CD14-positive monocyte (primary cell): ENCODE data around the gene DYSF. TPM values are rescaled to one million over a fixed set of nuclear protein-coding genes. Genes with fewer than 3 reads are reported as not detected.

ENCODE experiments used
- DNase-seq, 3 donors: peaks; one replicate each; pipeline ENCODE4 v3.0.0-alpha.2; 2011 to 2022
- H2AFZ ChIP-seq: 2 replicates; pipeline ENCODE4 v1.6.0; 2012; ENCODE audit warnings: mild to moderate bottlenecking, low read depth, low read length, inconsistent platforms; ENCODE audit not compliant: insufficient read depth, poor library complexity, severe bottlenecking
- H3K27ac ChIP-seq, 2 donors: 1 replicate in 1 of 2; 2 replicates in 1 of 2; pipeline ENCODE4 v1.5.1; 2012 to 2013; ENCODE audit warnings: low read length in 2 of 2, control low read depth in 1 of 2, inconsistent platforms in 1 of 2, low read depth in 1 of 2, mild to moderate bottlenecking in 1 of 2
- H3K27me3 ChIP-seq, 2 donors: one replicate each; pipeline versions ENCODE4 v1.6.0 to v1.6.1; 2011 to 2013; ENCODE audit warnings: low read length in 2 of 2; ENCODE audit not compliant: control insufficient read depth in 2 of 2, insufficient read depth in 2 of 2
- H3K36me3 ChIP-seq, 2 donors: replicated peaks in 1 of 2; 1 replicate in 1 of 2; 2 replicates in 1 of 2; pipeline versions ENCODE4 v1.5.1 to v1.6.1; 2012 to 2013; ENCODE audit warnings: low read length in 2 of 2, control low read depth in 1 of 2, inconsistent platforms in 1 of 2, mild to moderate bottlenecking in 1 of 2; ENCODE audit not compliant: insufficient read depth in 2 of 2, control insufficient read depth in 1 of 2
- H3K4me1 ChIP-seq, 2 donors: 1 replicate in 1 of 2; 2 replicates in 1 of 2; pipeline versions ENCODE4 v1.5.1 to v1.6.1; 2012 to 2013; ENCODE audit warnings: low read length in 2 of 2, control low read depth in 1 of 2, inconsistent platforms in 1 of 2, mild to moderate bottlenecking in 1 of 2, moderate library complexity in 1 of 2; ENCODE audit not compliant: insufficient read depth in 2 of 2, control insufficient read depth in 1 of 2
- H3K4me2 ChIP-seq: replicated peaks from 2 replicates; pipeline ENCODE3; 2012; ENCODE audit warnings: low read length, moderate library complexity, mild to moderate bottlenecking; ENCODE audit not compliant: poor library complexity, severe bottlenecking; ENCODE audit errors: extremely low read depth
- H3K4me3 ChIP-seq, 3 experiments: fragments of 200-600 bp in 1 of 3; sonication (generic) in 1 of 3; replicated peaks in 1 of 3; 1 replicate in 2 of 3; 2 replicates in 1 of 3; pipeline ENCODE4 v1.5.1; 2011 to 2013; ENCODE audit warnings: low read length in 3 of 3, mild to moderate bottlenecking in 3 of 3, control low read depth in 2 of 3, low read depth in 2 of 3, inconsistent platforms in 1 of 3, moderate library complexity in 1 of 3
- H3K79me2 ChIP-seq: 2 replicates; pipeline ENCODE4 v1.6.0; 2012; ENCODE audit warnings: mild to moderate bottlenecking, control low read depth, inconsistent platforms, low read length, moderate library complexity; ENCODE audit not compliant: insufficient read depth
- H3K9ac ChIP-seq: 2 replicates; pipeline ENCODE4 v1.6.0; 2017; ENCODE audit warnings: low read length, mild to moderate bottlenecking; ENCODE audit not compliant: insufficient read depth, poor library complexity, severe bottlenecking
- H3K9me3 ChIP-seq, 2 donors: replicated peaks in 1 of 2; 1 replicate in 1 of 2; 2 replicates in 1 of 2; pipeline versions ENCODE4 v1.5.1 to v1.6.1; 2012 to 2013; ENCODE audit warnings: low read length in 2 of 2, control low read depth in 1 of 2; ENCODE audit not compliant: control insufficient read depth in 1 of 2, insufficient read depth in 1 of 2
- H4K20me1 ChIP-seq: 2 replicates; pipeline ENCODE4 v1.6.0; 2012; ENCODE audit warnings: mild to moderate bottlenecking, low read length, control low read depth, moderate library complexity; ENCODE audit not compliant: insufficient read depth
- H3K27ac Mint-ChIP-seq, 7 donors: one replicate each; pipeline ENCODE4 v1.8.0; 2020; ENCODE audit warnings: mild to moderate bottlenecking in 7 of 7, mixed read lengths in 7 of 7, moderate library complexity in 6 of 7, inconsistent platforms in 2 of 7
- H3K27me3 Mint-ChIP-seq, 3 donors: one replicate each; pipeline ENCODE4 v1.8.0; 2021 to 2022; ENCODE audit warnings: low read depth in 3 of 3, mild to moderate bottlenecking in 3 of 3, mixed read lengths in 3 of 3, moderate library complexity in 3 of 3, inconsistent platforms in 1 of 3
- H3K36me3 Mint-ChIP-seq, 2 donors: one replicate each; pipeline ENCODE4 v1.8.0; 2020; ENCODE audit warnings: mixed read lengths in 2 of 2, inconsistent platforms in 1 of 2, mild to moderate bottlenecking in 1 of 2
- H3K4me1 Mint-ChIP-seq: one replicate; pipeline ENCODE4 v1.8.0; 2020; ENCODE audit warnings: mild to moderate bottlenecking, mixed read lengths
- H3K4me3 Mint-ChIP-seq, 2 donors: one replicate each; pipeline ENCODE4 v1.8.0; 2020; ENCODE audit warnings: mild to moderate bottlenecking in 2 of 2, mixed read lengths in 2 of 2, moderate library complexity in 1 of 2
- H3K9me3 Mint-ChIP-seq, 7 donors: one replicate each; pipeline ENCODE4 v1.8.0; 2020 to 2022; ENCODE audit warnings: mixed read lengths in 7 of 7, mild to moderate bottlenecking in 6 of 7, moderate library complexity in 6 of 7, inconsistent platforms in 2 of 7
- CTCF ChIP-seq: fragments of 200-600 bp; IDR thresholded peaks from one replicate; pipeline ENCODE4 v1.8.0; 2022; ENCODE audit warnings: antibody characterized with exemption, mild to moderate bottlenecking
- WGBS: methylation state at CpG from one replicate; pipeline ENCODE4 v1.1.5; 2013; ENCODE audit warnings: missing lambda C conversion rate; ENCODE audit not compliant: insufficient coverage; 5-methylcytosine and 5-hydroxymethylcytosine counted together
- intact Hi-C, 2 donors: fragments of 100-400 bp; cut with micrococcal nuclease; formaldehyde crosslinking; loops; one replicate each; pipeline versions ENCODE4 v1.15.0 to v1.15.1; 2023
- polyA plus RNA-seq, 3 donors: library from polyadenylated mRNA; depleted of rRNA in 1 of 3; unstranded in 2 of 3; stranded (reverse) in 1 of 3; fragments of 300-500 nt in 2 of 3; fragments of >200 nt in 1 of 3; fragmentation: Illumina TruSeq in 2 of 3; gene quantifications; 1 replicate in 2 of 3; 2 replicates in 1 of 3; pipeline ENCODE4 v1.2.3, GENCODE V29; 2012 to 2021

DYSF gene
- polyA plus RNA-seq, 3 donors, result 16.1 to 72.5 (median 31.2) TPM

DNA sequence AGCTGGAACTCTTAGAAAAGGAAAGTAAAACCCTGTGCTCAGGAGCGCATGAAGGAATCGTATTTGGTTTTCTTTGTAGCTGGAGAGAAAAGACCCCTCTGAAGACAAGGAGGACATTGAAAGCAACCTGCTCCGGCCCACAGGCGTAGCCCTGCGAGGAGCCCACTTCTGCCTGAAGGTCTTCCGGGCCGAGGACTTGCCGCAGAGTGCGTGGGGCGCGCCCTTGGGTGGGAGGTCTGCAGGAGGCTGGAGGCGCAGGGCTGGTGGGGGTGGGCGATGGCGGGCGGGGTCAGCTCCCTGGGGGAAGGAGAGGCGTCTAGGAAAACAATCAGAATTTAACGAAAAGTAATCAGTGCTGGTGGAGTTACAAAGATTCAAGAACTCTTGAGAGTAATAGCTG lies 72.8 kb downstream of the DYSF start:
- Mint-ChIP-seq H3K27ac (no peak overlapping the region), H3K9me3 (no peaks in the 10 kb centered on the region), H3K4me1 (no peaks in the 10 kb centered on the region), H3K36me3 (peaks cover 86 to 98% of the 10 kb centered on the region in 2 donors), H3K4me3 (no peak overlapping the region), H3K27me3 (peaks cover 2 to 4% (median 4%) of the 10 kb centered on the region in 3 donors)
- H3K9me3 ChIP-seq, result no peaks in the 10 kb centered on the region
- peaks cover 71 to 100% of the 10 kb centered on the region in 2 donors for H3K36me3 ChIP-seq
- WGBS, result 100% methylated on average over 13 of the region's 17 CpGs
- no peak overlapping the region for H3K4me3 ChIP-seq
- no peak overlapping the region for H3K27ac ChIP-seq
- H4K20me1 ChIP-seq, result peaks cover 54% of the 10 kb centered on the region
- no peak for DNase-seq
- TF ChIP-seq CTCF, result no peak
- H3K27me3 ChIP-seq, result no peaks in the 10 kb centered on the region
- H3K4me1 ChIP-seq, result no peaks in the 10 kb centered on the region
- no peak overlapping the region for H3K9ac ChIP-seq
- intact Hi-C loops, result no loop called here
- H3K4me2 ChIP-seq, result no peak overlapping the region
- no peaks in the 10 kb centered on the region for H3K79me2 ChIP-seq
- H2AFZ ChIP-seq, result no peak overlapping the region

DNA sequence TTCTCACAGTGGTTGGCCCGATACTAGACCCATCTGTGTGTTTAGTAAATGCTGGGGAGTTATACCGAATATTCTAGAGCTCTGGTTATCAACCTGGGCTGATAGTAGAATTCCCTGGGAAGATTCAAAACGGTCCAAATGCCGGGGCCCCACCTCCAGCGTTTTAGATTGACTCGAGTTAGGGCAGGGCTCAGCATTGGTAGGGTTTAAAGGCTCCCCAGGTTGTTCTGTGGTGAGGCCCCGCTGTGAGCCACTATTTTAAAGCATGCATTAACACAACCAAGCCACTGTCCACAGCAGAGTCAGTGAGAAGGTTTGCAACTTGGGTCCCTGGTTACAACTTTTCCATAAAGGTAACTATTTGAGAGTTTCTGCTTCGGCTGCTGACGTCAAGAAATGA lies 73.6 kb downstream of the DYSF start:
- H3K27me3 Mint-ChIP-seq, result peaks cover 2 to 4% (median 4%) of the 10 kb centered on the region in 3 donors

More for the DNA sequence above, 73.6 kb downstream of the DYSF start:
- no peak overlapping the region for H3K4me3 ChIP-seq
- no peaks in the 10 kb centered on the region for H3K9me3 ChIP-seq
- no peaks in the 10 kb centered on the region for H3K4me1 ChIP-seq
- no peak overlapping the region for H3K4me2 ChIP-seq
- no peak for DNase-seq
- 90% methylated on average over 7 of the region's 9 CpGs for WGBS
- H3K9ac ChIP-seq, result no peak overlapping the region
- H3K79me2 ChIP-seq, result no peaks in the 10 kb centered on the region
- no peaks in the 10 kb centered on the region for H3K9me3 Mint-ChIP-seq
- H3K4me3 Mint-ChIP-seq, result no peak overlapping the region
- intact Hi-C loops, result no loop called here
- peaks cover 2% of the 10 kb centered on the region for H3K4me1 Mint-ChIP-seq
- no peak overlapping the region for H3K27ac ChIP-seq
- H3K27me3 ChIP-seq, result no peaks in the 10 kb centered on the region
- no peak overlapping the region for H3K27ac Mint-ChIP-seq
- no peak for TF ChIP-seq CTCF
- peaks cover 66 to 100% of the 10 kb centered on the region in 2 donors for H3K36me3 ChIP-seq
- no peak overlapping the region for H2AFZ ChIP-seq
- peaks cover 85 to 94% of the 10 kb centered on the region in 2 donors for H3K36me3 Mint-ChIP-seq
- H4K20me1 ChIP-seq, result peaks cover 48% of the 10 kb centered on the region
